ENCODE results near the gene PITPNM3. TPM values are rescaled to one million over a fixed set of nuclear protein-coding genes. Genes with fewer than 3 reads are reported as not detected.

The PITPNM3 gene
- total and polyA plus RNA-seq, 12 donors: 0.12 to 0.70 (median 0.33) TPM

DNA sequence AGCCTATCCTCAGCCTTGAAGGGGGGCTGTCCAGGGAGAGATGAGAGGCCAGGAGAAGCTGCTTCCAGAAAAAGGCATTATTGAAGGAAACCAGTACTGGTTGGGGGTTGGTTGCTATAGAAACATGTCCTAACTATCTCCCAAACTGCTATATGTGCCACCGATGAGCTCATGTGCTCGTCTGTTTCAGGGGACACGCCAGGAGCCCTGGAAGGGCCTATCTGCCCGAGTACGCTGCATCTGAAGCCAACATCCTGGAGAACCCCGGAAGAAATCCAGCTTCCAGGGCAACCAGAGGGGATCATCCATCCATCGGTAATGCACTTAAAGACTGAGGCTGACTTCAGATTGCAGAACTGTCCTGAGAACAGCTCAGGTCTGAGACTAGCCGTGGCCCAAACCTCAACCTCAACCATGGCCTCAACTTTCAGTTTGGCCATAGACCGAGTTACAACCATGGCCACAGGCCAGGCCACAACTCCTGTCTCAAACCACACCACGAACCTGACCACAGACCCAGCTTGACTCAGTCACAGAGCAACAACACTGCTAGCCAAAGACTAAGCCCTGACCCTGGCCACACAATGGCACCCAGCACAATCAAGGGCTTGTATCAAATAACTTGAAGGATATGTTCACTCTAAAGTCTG lies 10.2 kb downstream of the PITPNM3 start:
- Histone ChIP-seq H3K27me3 (no peaks in the 10 kb centered on the region), H3K36me3 (no peaks in the 10 kb centered on the region), H3K27ac (no peak overlapping the region), H3K9me3 (no peaks in the 10 kb centered on the region), H3K4me3 (no peak overlapping the region), H3K4me1 (peaks cover 0 to 13% (median 9%) of the 10 kb centered on the region in 9 donors)
- 85 to 91% methylated on average over 10 of the region's 10 CpGs for WGBS, 2 donors
- ATAC-seq: no peak
- DNase-seq: no peak
- intact Hi-C loops (cut with DNase I): no loop called here
- TF ChIP-seq, protein P1, sequence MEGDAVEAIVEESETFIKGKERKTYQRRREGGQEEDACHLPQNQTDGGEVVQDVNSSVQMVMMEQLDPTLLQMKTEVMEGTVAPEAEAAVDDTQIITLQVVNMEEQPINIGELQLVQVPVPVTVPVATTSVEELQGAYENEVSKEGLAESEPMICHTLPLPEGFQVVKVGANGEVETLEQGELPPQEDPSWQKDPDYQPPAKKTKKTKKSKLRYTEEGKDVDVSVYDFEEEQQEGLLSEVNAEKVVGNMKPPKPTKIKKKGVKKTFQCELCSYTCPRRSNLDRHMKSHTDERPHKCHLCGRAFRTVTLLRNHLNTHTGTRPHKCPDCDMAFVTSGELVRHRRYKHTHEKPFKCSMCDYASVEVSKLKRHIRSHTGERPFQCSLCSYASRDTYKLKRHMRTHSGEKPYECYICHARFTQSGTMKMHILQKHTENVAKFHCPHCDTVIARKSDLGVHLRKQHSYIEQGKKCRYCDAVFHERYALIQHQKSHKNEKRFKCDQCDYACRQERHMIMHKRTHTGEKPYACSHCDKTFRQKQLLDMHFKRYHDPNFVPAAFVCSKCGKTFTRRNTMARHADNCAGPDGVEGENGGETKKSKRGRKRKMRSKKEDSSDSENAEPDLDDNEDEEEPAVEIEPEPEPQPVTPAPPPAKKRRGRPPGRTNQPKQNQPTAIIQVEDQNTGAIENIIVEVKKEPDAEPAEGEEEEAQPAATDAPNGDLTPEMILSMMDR (IDR thresholded peaks at IDR 0.05): no peak

DNA sequence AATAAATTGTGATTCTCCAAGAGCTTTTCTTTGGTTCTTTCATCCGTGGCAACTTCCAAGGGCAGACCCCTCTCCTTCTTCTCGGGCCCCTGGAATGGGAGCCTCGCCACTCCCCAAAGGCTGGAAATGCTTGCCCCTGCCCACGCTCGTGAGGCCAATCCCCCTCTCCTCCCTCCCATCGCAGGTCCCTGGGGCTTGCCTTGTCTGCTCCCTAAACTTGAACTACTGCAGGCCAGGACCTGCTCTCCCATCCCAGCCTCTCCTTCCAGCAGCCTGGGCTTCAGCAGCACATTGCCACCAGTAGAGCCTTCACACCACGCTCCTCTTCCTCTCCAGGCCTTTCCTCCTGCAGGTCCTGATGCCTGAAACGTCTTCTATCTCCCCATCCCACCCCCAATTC lies 11.1 kb downstream of the PITPNM3 start:
- H3K4me1 ChIP-seq: peaks cover 0 to 13% (median 9%) of the 10 kb centered on the region in 9 donors
- no peak for DNase-seq

DNA sequence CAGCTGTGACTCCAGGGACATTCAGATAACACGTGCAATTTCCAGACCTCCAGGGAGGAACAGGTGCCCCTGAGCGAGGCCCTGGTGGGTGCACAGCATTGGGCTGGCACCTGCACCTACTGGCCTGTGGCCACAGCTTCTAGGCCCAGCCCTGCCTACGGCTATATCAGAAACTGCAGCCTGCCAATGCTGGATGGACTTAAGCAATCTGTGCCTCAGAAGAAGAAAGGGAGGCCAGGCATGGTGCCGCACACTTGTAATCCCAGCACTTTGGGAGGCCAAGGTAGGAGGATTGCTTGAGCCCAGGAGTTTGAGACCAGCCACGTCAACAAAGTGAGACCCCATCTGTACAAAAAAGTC lies 12.4 kb downstream of the PITPNM3 start:
- ATAC-seq: no peak
- Histone ChIP-seq H3K27me3 (no peaks in the 10 kb centered on the region), H3K36me3 (no peaks in the 10 kb centered on the region), H3K9me3 (peaks cover 0 to 11% (median 0%) of the 10 kb centered on the region in 11 donors), H3K4me3 (no peak overlapping the region), H3K27ac (no peak overlapping the region), H3K4me1 (peaks cover 0 to 10% (median 8%) of the 10 kb centered on the region in 9 donors)
- no peak for DNase-seq
- intact Hi-C loops (cut with DNase I): no loop called here
- TF ChIP-seq, protein P1 (IDR thresholded peaks at IDR 0.05): no peak
- WGBS, 2 donors: 82 to 85% methylated on average over 5 of the region's 5 CpGs

More for the DNA sequence above, 11.1 kb downstream of the PITPNM3 start:
- TF ChIP-seq, protein P1 (IDR thresholded peaks at IDR 0.05): no peak
- no peaks in the 10 kb centered on the region for H3K9me3 ChIP-seq
- H3K27ac ChIP-seq: no peak overlapping the region
- no peak overlapping the region for H3K4me3 ChIP-seq
- no peaks in the 10 kb centered on the region for H3K36me3 ChIP-seq
- H3K27me3 ChIP-seq: no peaks in the 10 kb centered on the region
- no peak for ATAC-seq
- intact Hi-C loops (cut with DNase I): no loop called here
- 75 to 78% methylated on average over 8 of the region's 8 CpGs for WGBS, 2 donors

DNA sequence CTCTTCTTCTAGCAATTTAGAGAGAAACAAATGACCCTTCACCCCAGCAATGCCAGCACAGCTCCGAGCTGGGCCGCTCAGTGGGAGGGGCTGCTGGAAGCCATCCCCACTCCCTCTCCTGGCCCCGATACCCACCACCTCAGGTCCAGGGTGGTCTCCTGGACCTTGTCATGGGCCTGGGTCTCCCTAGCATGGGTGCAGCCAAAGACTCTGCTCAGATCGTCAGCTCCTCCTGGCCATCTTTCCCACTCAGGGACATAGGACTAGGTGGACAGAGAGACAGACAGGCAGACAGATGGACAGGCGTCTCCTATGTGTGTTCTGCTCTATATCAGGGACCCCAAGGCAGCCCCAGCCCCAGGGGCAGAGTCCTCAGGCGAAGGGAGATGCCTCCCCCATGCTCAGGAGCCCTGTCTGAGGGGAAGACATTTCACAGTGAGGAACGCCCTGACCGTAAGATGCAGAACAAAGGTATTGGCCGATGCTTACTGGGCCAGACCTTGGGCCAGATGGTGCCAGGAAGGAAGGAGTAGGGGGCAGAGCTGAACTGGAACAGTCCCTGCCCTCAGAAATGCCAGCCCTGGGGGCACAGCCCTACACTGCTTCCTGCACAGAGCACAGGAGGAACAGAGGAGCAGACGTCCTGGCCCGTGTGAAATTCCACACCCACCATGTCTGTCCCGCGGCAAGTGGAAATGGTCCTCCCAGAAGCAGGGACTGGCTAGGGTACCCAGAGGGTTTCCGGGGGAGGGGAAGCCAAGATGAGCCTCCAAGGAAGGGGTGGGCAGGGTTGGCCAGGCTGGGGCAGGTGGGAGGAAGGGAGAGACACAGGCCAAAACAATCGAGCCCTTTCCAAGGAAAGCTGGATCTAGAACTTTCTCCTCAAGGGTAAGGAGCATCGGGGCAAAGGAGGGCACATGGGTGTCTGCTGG lies 13.0 kb downstream of the PITPNM3 start:
- 82 to 87% methylated on average over 16 of the region's 16 CpGs for WGBS, 2 donors
- no peaks in the 10 kb centered on the region for H3K36me3 ChIP-seq
- intact Hi-C loops (cut with DNase I): no loop called here
- H3K4me3 ChIP-seq: no peak overlapping the region
- peaks cover 0 to 4% (median 3%) of the 10 kb centered on the region in 9 donors for H3K4me1 ChIP-seq
- H3K27me3 ChIP-seq: peaks cover 0 to 3% (median 0%) of the 10 kb centered on the region in 7 donors
- peaks cover 0 to 14% (median 0%) of the 10 kb centered on the region in 11 donors for H3K9me3 ChIP-seq
- DNase-seq (no peak), ATAC-seq (peak in 1 of 8 donors; percentile 22)
- no peak overlapping the region for H3K27ac ChIP-seq
- TF ChIP-seq, protein P1 (IDR thresholded peaks at IDR 0.05): no peak
